ENCODE results near the gene ZNF521.

The ZNF521 gene

GRCh38 chr18:25175558-25176517 lies 176.1 kb downstream of the ZNF521 start:
- DNase-seq (ENCODE audit: low read depth in 1 of 2, low spot score in 1 of 2), result no peak

- DNase-seq (ENCODE audit: low read depth in 1 of 2, low spot score in 1 of 2), result no peak
These were observed 177.6 kb downstream of the ZNF521 start for GRCh38 chr18:25174324-25174723.

- no peak for DNase-seq (ENCODE audit: low read depth in 1 of 2, low spot score in 1 of 2)
These were observed 180.6 kb downstream of the ZNF521 start for GRCh38 chr18:25171334-25171733.

GRCh38 chr18:25170402-25170801 lies 181.6 kb downstream of the ZNF521 start:
- DNase-seq (ENCODE audit: low read depth in 1 of 2, low spot score in 1 of 2), result no peak

- no peak for DNase-seq (ENCODE audit: low read depth in 1 of 2, low spot score in 1 of 2)
These were observed 182.3 kb downstream of the ZNF521 start for GRCh38 chr18:25169701-25170100.

GRCh38 chr18:25167612-25168410 lies 184.2 kb downstream of the ZNF521 start:
- DNase-seq (ENCODE audit: low read depth in 1 of 2, low spot score in 1 of 2), result no peak

- no peak for DNase-seq (ENCODE audit: low read depth in 1 of 2, low spot score in 1 of 2)
These were observed 185.9 kb downstream of the ZNF521 start for GRCh38 chr18:25166113-25166512.

- DNase-seq (ENCODE audit: low read depth in 1 of 2, low spot score in 1 of 2), result no peak
These were observed 186.8 kb downstream of the ZNF521 start for GRCh38 chr18:25164848-25165811.

GRCh38 chr18:25164211-25164847 lies 187.6 kb downstream of the ZNF521 start:
- no peak for DNase-seq (ENCODE audit: low read depth in 1 of 2, low spot score in 1 of 2)

- no peak for DNase-seq (ENCODE audit: low read depth in 1 of 2, low spot score in 1 of 2)
These were observed 198.5 kb downstream of the ZNF521 start for GRCh38 chr18:25153426-25153825.

GRCh38 chr18:25147877-25148488 lies 204.0 kb downstream of the ZNF521 start:
- DNase-seq (ENCODE audit: low read depth in 1 of 2, low spot score in 1 of 2), result no peak

- DNase-seq (ENCODE audit: low read depth in 1 of 2, low spot score in 1 of 2), result no peak
These were observed 205.5 kb downstream of the ZNF521 start for GRCh38 chr18:25146512-25146910.

GRCh38 chr18:25145731-25146511 lies 206.0 kb downstream of the ZNF521 start:
- DNase-seq (ENCODE audit: low read depth in 1 of 2, low spot score in 1 of 2), result no peak

GRCh38 chr18:25144820-25145219 lies 207.1 kb downstream of the ZNF521 start:
- no peak for DNase-seq (ENCODE audit: low read depth in 1 of 2, low spot score in 1 of 2)

- DNase-seq (ENCODE audit: low read depth in 1 of 2, low spot score in 1 of 2), result no peak
These were observed 210.1 kb downstream of the ZNF521 start for GRCh38 chr18:25141886-25142285.

GRCh38 chr18:25141399-25141798 lies 210.6 kb downstream of the ZNF521 start:
- DNase-seq (ENCODE audit: low read depth in 1 of 2, low spot score in 1 of 2), result no peak

- no peak for DNase-seq (ENCODE audit: low read depth in 1 of 2, low spot score in 1 of 2)
These were observed 211.0 kb downstream of the ZNF521 start for GRCh38 chr18:25140962-25141308.

- DNase-seq (ENCODE audit: low read depth in 1 of 2, low spot score in 1 of 2), result no peak
These were observed 211.6 kb downstream of the ZNF521 start for GRCh38 chr18:25140124-25140961.

GRCh38 chr18:25137197-25137472 lies 214.8 kb downstream of the ZNF521 start:
- no peak for DNase-seq (ENCODE audit: low read depth in 1 of 2, low spot score in 1 of 2)
